ENCODE measurements around the gene CDK5RAP2.
A peak's percentile ranks its signal among the peaks of the same experiment; 100 is the strongest.
"Not testable (repeated sequence)": the region's sequence is repeated elsewhere in the genome, so short reads cannot be mapped to it uniquely, and the experiment has no call there.

CDK5RAP2 gene

GRCh38 chr9:120513825-120514396 lies 66.1 kb downstream of the CDK5RAP2 start:
- DNase-seq (ENCODE audit: low spot score), result no peak

GRCh38 chr9:120510816-120511215 lies 69.2 kb downstream of the CDK5RAP2 start:
- no peak for DNase-seq (ENCODE audit: low spot score)

GRCh38 chr9:120507936-120508510 lies 71.9 kb downstream of the CDK5RAP2 start:
- no peak for DNase-seq (ENCODE audit: low spot score)

- DNase-seq (ENCODE audit: low spot score), result no peak
Measured at GRCh38 chr9:120505186-120505585, 74.8 kb downstream of the CDK5RAP2 start.

- DNase-seq (ENCODE audit: low spot score), result no peak
Measured at GRCh38 chr9:120500733-120501132, 79.2 kb downstream of the CDK5RAP2 start.

GRCh38 chr9:120497865-120498264 lies 82.1 kb downstream of the CDK5RAP2 start:
- not testable (repeated sequence) for DNase-seq (ENCODE audit: low spot score)

- not testable (repeated sequence) for DNase-seq (ENCODE audit: low spot score)
Measured at GRCh38 chr9:120496438-120496837, 83.5 kb downstream of the CDK5RAP2 start.

GRCh38 chr9:120490888-120491595 lies 88.9 kb downstream of the CDK5RAP2 start:
- no peak for DNase-seq (ENCODE audit: low spot score)

- DNase-seq (ENCODE audit: low spot score), result no peak
Measured at GRCh38 chr9:120486835-120487234, 93.1 kb downstream of the CDK5RAP2 start.

GRCh38 chr9:120486347-120486746 lies 93.6 kb downstream of the CDK5RAP2 start:
- DNase-seq (ENCODE audit: low spot score), result no peak

- no peak for DNase-seq (ENCODE audit: low spot score)
Measured at GRCh38 chr9:120485788-120486187, 94.2 kb downstream of the CDK5RAP2 start.

- no peak for DNase-seq (ENCODE audit: low spot score)
Measured at GRCh38 chr9:120484162-120484561, 95.8 kb downstream of the CDK5RAP2 start.

GRCh38 chr9:120482424-120483186 lies 97.4 kb downstream of the CDK5RAP2 start:
- no peak for DNase-seq (ENCODE audit: low spot score)

- no peak for DNase-seq (ENCODE audit: low spot score)
Measured at GRCh38 chr9:120481846-120482245, 98.1 kb downstream of the CDK5RAP2 start.

GRCh38 chr9:120481248-120481647 lies 98.7 kb downstream of the CDK5RAP2 start:
- DNase-seq (ENCODE audit: low spot score), result no peak

- no peak for DNase-seq (ENCODE audit: low spot score)
Measured at GRCh38 chr9:120480707-120481106, 99.3 kb downstream of the CDK5RAP2 start.

GRCh38 chr9:120478208-120478607 lies 101.8 kb downstream of the CDK5RAP2 start:
- DNase-seq (ENCODE audit: low spot score), result no peak

GRCh38 chr9:120477534-120478001 lies 102.4 kb downstream of the CDK5RAP2 start:
- DNase-seq (ENCODE audit: low spot score), result peak; percentile 70

GRCh38 chr9:120475341-120475740 lies 104.6 kb downstream of the CDK5RAP2 start:
- no peak for DNase-seq (ENCODE audit: low spot score)

GRCh38 chr9:120474591-120475243 lies 105.2 kb downstream of the CDK5RAP2 start:
- DNase-seq (ENCODE audit: low spot score), result no peak

- DNase-seq (ENCODE audit: low spot score), result no peak
Measured at GRCh38 chr9:120473608-120474007, 106.4 kb downstream of the CDK5RAP2 start.

Measured in ecto neural progenitor cell (in vitro differentiated cells).